Upper lobe of right lung (tissue), 1 donor: Measurements from ENCODE around the gene CFAP53. TPM values are rescaled to one million over a fixed set of nuclear protein-coding genes. Genes with fewer than 3 reads are reported as not detected.

Experiments used
- ATAC-seq: fragments of 200-7000 bp; cut with Tn5 transposase; one replicate; pipeline ENCODE4 v1.9.1; 2020; ENCODE audit warnings: mild to moderate bottlenecking, moderate library complexity
- DNase-seq: peaks from one replicate; pipeline ENCODE4 v3.0.0-alpha.2; 2020
- H3K27ac ChIP-seq: fragments of 200-600 bp; one replicate; pipeline ENCODE4 v1.8.0; 2022
- H3K27me3 ChIP-seq: fragments of 200-600 bp; one replicate; pipeline ENCODE4 v1.8.0; 2022; ENCODE audit warnings: mild to moderate bottlenecking
- H3K36me3 ChIP-seq: fragments of 200-600 bp; one replicate; pipeline ENCODE4 v1.8.0; 2022
- H3K4me1 ChIP-seq: fragments of 200-600 bp; one replicate; pipeline ENCODE4 v1.8.0; 2022
- H3K4me3 ChIP-seq: fragments of 200-600 bp; one replicate; pipeline ENCODE4 v1.8.0; 2022; ENCODE audit warnings: mild to moderate bottlenecking
- H3K9me3 ChIP-seq: fragments of 200-600 bp; one replicate; pipeline ENCODE4 v1.8.0; 2022
- intact Hi-C: fragments of 100-400 bp; cut with DNase I; formaldehyde crosslinking; loops from one replicate; pipeline ENCODE4 v1.11.0; 2022
- total RNA-seq: library from RNA; stranded (reverse); fragmentation: NEBNext Ultra II Directional; extraction: Animal tissue kit (Norgen Biotek cat#: 25700); gene quantifications from one replicate; pipeline ENCODE4 v1.2.1, GENCODE V29; 2021
- TF ChIP-seq, protein P1 (sequence below): fragments of 200-600 bp; IDR thresholded peaks from one replicate; pipeline ENCODE4 v1.8.0; 2022; ENCODE audit warnings: antibody characterized with exemption
- donor health status: DM: no; HTN: yes; CAD: no; lungs with severe emphysema.

The CFAP53 gene
- total RNA-seq, 1 donor from 2014 or later: not detected

DNA sequence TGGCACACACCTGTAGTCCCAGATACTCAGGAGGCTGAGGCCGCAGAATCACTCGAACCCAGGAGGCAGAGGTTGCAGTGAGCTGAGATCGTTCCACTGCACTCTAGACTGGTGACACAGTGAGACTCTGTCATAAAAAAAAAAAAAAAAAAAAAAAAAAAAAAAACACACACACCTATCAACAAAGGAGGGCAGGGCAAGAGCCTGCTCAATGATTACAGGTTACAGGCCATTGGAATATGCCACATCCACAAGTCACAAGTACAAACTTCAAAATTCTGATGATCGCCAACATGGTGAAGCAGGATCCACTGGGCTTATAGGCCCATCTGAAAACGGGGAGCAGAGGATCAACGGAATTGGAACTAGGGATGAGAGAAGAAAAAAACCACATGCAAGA lies 77.6 kb downstream of the CFAP53 start:
- Histone ChIP-seq H3K4me1 (no peaks in the 10 kb centered on the region), H3K9me3 (no peaks in the 10 kb centered on the region), H3K27me3 (peaks cover 16% of the 10 kb centered on the region), H3K27ac (no peak overlapping the region), H3K4me3 (no peak overlapping the region), H3K36me3 (no peaks in the 10 kb centered on the region)
- intact Hi-C loops: no loop called here
- TF ChIP-seq, protein P1, sequence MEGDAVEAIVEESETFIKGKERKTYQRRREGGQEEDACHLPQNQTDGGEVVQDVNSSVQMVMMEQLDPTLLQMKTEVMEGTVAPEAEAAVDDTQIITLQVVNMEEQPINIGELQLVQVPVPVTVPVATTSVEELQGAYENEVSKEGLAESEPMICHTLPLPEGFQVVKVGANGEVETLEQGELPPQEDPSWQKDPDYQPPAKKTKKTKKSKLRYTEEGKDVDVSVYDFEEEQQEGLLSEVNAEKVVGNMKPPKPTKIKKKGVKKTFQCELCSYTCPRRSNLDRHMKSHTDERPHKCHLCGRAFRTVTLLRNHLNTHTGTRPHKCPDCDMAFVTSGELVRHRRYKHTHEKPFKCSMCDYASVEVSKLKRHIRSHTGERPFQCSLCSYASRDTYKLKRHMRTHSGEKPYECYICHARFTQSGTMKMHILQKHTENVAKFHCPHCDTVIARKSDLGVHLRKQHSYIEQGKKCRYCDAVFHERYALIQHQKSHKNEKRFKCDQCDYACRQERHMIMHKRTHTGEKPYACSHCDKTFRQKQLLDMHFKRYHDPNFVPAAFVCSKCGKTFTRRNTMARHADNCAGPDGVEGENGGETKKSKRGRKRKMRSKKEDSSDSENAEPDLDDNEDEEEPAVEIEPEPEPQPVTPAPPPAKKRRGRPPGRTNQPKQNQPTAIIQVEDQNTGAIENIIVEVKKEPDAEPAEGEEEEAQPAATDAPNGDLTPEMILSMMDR: no peak
- no peak for ATAC-seq
- DNase-seq: no peak

DNA sequence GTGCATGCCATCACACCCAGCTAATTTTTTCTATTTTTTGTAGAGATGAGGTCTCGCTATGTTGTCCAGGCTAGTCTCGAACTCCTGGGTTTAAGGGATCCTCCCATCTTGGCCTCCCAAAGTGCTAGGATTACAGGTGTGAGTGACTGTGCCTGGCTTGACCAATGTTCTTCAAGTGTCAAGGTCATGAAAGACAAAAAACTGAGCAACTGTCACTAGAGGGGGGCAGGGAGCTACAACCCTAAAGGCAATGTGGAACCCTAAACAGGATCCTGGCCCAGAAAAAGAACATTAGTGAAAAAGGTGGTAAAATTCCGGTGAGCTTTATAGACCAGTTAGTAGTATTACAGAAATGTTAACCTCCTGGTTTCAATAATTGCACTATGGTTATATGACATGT lies 78.6 kb downstream of the CFAP53 start:
- no peak for DNase-seq
- no peaks in the 10 kb centered on the region for H3K9me3 ChIP-seq
- ATAC-seq: no peak
- no peak overlapping the region for H3K4me3 ChIP-seq
- no peak overlapping the region for H3K27ac ChIP-seq
- intact Hi-C loops: no loop called here
- peaks cover 9% of the 10 kb centered on the region for H3K27me3 ChIP-seq
- H3K4me1 ChIP-seq: no peaks in the 10 kb centered on the region
- no peaks in the 10 kb centered on the region for H3K36me3 ChIP-seq
- TF ChIP-seq, protein P1: no peak

DNA sequence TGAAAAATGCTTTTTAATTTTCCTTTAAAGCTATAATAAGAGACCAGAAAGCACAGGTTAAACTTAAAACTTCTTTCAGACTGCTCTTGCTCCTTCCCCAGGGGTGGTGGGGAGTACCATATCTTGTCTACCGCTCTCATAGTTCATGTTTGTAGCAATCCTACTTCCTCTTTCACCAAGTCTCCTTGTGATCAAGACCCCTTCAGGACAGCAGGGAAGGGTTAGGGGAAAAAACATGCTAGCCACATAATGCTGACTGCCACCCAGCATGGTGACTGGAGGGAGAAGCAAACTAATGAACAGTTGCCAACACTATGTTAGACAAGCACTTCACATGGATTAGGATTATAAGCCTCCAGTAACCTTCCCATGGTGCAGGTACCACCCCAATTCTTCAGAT lies 79.9 kb downstream of the CFAP53 start:
- no peak for DNase-seq
- TF ChIP-seq, protein P1: no peak
- Histone ChIP-seq H3K4me3 (no peak overlapping the region), H3K27ac (no peak overlapping the region), H3K27me3 (peaks cover 9% of the 10 kb centered on the region), H3K9me3 (no peaks in the 10 kb centered on the region), H3K36me3 (no peaks in the 10 kb centered on the region), H3K4me1 (no peaks in the 10 kb centered on the region)
- intact Hi-C loops: no loop called here
- ATAC-seq: no peak

DNA sequence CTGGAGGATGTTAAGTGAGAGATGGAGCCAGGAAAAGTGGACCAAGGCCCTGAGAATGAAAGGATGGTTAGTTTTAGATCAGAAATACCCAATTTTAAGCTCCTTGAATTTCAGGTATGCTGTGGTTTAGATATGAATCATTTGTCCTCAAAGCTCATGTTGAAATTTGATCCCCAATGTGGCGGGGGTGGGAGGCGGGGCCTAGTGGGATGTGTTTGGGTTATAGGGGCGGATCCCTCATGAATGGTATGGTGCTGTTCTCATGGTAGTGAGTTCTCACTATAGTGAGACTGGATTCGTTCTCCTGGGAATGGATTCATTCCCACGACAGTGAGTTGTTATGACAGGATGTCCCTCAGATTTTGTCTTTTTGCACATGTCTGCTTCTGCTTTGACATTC lies 82.7 kb downstream of the CFAP53 start:
- intact Hi-C loops: no loop called here
- no peak overlapping the region for H3K27ac ChIP-seq
- H3K4me3 ChIP-seq: no peak overlapping the region
- H3K4me1 ChIP-seq: no peaks in the 10 kb centered on the region
- ATAC-seq (no peak), DNase-seq (no peak)
- peaks cover 5% of the 10 kb centered on the region for H3K27me3 ChIP-seq
- TF ChIP-seq, protein P1: no peak
- H3K9me3 ChIP-seq: no peaks in the 10 kb centered on the region
- H3K36me3 ChIP-seq: no peaks in the 10 kb centered on the region

DNA sequence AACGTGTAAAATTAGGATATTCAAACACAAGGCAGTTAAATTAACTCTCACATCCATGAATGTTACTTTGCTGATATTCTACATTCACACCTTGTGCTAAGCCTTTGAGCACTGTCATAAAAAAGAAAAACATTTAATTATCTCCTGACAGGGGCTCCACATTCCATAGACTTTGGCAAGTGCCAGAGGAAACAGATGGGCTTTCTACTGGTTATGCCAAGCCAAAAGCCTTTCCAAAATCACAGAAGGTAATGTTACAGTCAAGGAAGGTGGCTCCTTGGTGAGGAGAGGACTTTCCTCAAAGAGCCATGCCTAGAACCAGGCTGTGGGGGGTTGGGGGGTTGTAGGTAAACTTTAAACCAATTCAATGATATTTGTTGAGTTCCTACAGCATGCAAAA lies 83.8 kb downstream of the CFAP53 start:
- H3K27me3 ChIP-seq: peaks cover 5% of the 10 kb centered on the region
- H3K9me3 ChIP-seq: no peaks in the 10 kb centered on the region
- H3K4me1 ChIP-seq: no peaks in the 10 kb centered on the region
- ATAC-seq (no peak), DNase-seq (no peak)
- H3K27ac ChIP-seq: no peak overlapping the region
- TF ChIP-seq, protein P1: no peak
- no peaks in the 10 kb centered on the region for H3K36me3 ChIP-seq
- intact Hi-C loops: no loop called here
- no peak overlapping the region for H3K4me3 ChIP-seq

DNA sequence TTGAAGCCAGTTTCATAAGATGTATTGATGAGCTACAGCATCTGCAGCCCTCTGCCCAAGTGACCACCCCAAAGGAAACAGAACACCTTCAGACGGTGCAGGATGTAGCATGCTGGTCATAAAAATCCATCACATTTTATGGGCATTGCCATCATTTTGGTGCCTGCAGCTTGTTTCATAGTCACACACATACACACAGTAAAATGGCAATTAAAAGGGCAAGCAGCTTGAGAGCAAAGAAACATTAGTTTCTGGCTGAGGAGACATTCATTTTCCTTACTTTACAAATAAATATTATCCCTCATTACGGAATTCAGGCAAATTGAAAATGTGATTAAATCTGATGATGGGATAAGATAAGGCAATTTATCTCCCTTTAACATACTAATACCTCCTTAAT lies 84.7 kb downstream of the CFAP53 start:
- Histone ChIP-seq H3K9me3 (no peaks in the 10 kb centered on the region), H3K27me3 (peaks cover 5% of the 10 kb centered on the region), H3K36me3 (no peaks in the 10 kb centered on the region), H3K4me3 (no peak overlapping the region), H3K4me1 (no peaks in the 10 kb centered on the region), H3K27ac (no peak overlapping the region)
- TF ChIP-seq, protein P1: no peak
- ATAC-seq (no peak), DNase-seq (no peak)
- intact Hi-C loops: no loop called here
